22Rv1 (cell line): ENCODE data around the gene TPI1.
"Not testable (repeated sequence)": the region's sequence is repeated elsewhere in the genome, so short reads cannot be mapped to it uniquely, and the experiment has no call there.

Experiments used
- ZFX ChIP-seq: fragments of 450-650 bp; IDR thresholded peaks from 2 replicates; pipeline ENCODE4 v1.6.1; 2017; ENCODE audit warnings: antibody characterized with exemption, borderline replicate concordance
- TF ChIP-seq, protein P1 (sequence below): fragments of 450-650 bp; IDR thresholded peaks from 2 replicates; pipeline ENCODE4 v1.5.1; 2017; ENCODE audit warnings: mild to moderate bottlenecking

DNA sequence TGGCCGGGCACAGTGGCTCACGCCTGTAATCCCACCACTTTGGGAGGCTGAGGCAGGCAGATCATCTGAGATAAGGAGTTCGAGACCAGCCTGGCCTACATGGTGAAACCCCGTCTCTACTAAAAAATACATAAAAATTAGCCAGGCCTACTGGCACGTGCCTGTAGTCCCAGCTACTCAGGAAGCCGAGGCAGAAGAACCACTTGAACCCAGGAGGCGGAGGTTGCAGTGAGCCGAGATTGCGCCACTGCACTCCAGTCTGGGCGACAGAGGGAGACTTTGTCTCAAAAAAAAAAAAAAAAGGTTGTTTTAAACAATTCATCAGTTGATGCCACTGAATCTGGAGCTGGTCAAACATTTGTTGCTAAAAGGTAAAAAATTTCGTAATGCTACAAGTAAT is 12.5 kb downstream of the TPI1 start:
- TF ChIP-seq, protein P1, sequence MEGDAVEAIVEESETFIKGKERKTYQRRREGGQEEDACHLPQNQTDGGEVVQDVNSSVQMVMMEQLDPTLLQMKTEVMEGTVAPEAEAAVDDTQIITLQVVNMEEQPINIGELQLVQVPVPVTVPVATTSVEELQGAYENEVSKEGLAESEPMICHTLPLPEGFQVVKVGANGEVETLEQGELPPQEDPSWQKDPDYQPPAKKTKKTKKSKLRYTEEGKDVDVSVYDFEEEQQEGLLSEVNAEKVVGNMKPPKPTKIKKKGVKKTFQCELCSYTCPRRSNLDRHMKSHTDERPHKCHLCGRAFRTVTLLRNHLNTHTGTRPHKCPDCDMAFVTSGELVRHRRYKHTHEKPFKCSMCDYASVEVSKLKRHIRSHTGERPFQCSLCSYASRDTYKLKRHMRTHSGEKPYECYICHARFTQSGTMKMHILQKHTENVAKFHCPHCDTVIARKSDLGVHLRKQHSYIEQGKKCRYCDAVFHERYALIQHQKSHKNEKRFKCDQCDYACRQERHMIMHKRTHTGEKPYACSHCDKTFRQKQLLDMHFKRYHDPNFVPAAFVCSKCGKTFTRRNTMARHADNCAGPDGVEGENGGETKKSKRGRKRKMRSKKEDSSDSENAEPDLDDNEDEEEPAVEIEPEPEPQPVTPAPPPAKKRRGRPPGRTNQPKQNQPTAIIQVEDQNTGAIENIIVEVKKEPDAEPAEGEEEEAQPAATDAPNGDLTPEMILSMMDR: not testable (repeated sequence)
- TF ChIP-seq ZFX: not testable (repeated sequence)
